Lower lobe of right lung (tissue), 2 donors: ENCODE measurements around the gene PUDP. TPM values are rescaled to one million over a fixed set of nuclear protein-coding genes. Genes with fewer than 3 reads are reported as not detected.

Experiments used
- ATAC-seq, 2 donors: fragments of 200-7000 bp; cut with Tn5 transposase; one replicate each; pipeline ENCODE4 v1.9.1; 2020 to 2022; ENCODE audit warnings: mild to moderate bottlenecking in 2 of 2, moderate library complexity in 2 of 2
- DNase-seq: peaks from one replicate; pipeline ENCODE4 v3.0.0-alpha.2; 2020
- H3K27ac ChIP-seq: fragments of 200-600 bp; one replicate; pipeline ENCODE4 v1.8.0; 2022
- H3K27me3 ChIP-seq: fragments of 200-600 bp; one replicate; pipeline ENCODE4 v1.8.0; 2022; ENCODE audit warnings: low read depth
- H3K36me3 ChIP-seq: fragments of 200-600 bp; one replicate; pipeline ENCODE4 v1.8.0; 2022; ENCODE audit warnings: mild to moderate bottlenecking
- H3K4me1 ChIP-seq: fragments of 200-600 bp; one replicate; pipeline ENCODE4 v1.8.0; 2022
- H3K4me3 ChIP-seq: fragments of 200-600 bp; one replicate; pipeline ENCODE4 v1.8.0; 2022; ENCODE audit warnings: mild to moderate bottlenecking
- H3K9me3 ChIP-seq: fragments of 200-600 bp; one replicate; pipeline ENCODE4 v1.8.0; 2022
- intact Hi-C: fragments of 100-400 bp; cut with DNase I; formaldehyde crosslinking; loops from one replicate; pipeline ENCODE4 v1.11.0; 2022
- total RNA-seq: library from RNA; stranded (reverse); fragmentation: NEBNext Ultra II Directional; extraction: Animal tissue kit (Norgen Biotek cat#: 25700); gene quantifications from one replicate; pipeline ENCODE4 v1.2.1, GENCODE V29; 2021
- TF ChIP-seq, protein P1 (sequence below): fragments of 200-600 bp; IDR thresholded peaks from one replicate; pipeline ENCODE4 v1.8.0; 2022; ENCODE audit warnings: antibody characterized with exemption, mild to moderate bottlenecking
- donor health status: DM: no; HTN: yes; CAD: no; lungs with severe emphysema.

The PUDP gene
- total RNA-seq, 1 donor from 2014 or later: 19.8 TPM

DNA sequence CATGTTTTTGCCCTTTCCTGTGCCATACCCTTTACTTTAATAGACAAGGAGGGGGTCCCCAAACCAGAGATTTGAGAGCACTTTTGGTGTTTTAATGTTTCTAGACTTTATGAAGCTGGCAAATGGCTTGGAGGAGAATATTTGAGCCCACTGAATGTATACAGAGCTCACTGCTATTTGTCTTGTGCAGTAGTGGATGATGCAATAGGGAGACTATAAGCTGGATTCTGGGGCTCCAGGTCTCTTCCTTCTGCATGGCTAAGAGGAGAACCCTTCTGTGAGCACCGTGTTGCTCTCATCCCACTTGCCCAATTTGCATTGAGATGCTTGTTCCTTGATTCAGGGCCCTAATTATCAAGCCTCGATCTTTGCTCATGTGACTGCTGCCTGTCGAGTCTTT is 8.9 kb upstream of the PUDP start:
- no peaks in the 10 kb centered on the region for H3K9me3 ChIP-seq
- no peak overlapping the region for H3K4me3 ChIP-seq
- H3K4me1 ChIP-seq: no peaks in the 10 kb centered on the region
- ATAC-seq (no peak), DNase-seq (no peak)
- TF ChIP-seq, protein P1, sequence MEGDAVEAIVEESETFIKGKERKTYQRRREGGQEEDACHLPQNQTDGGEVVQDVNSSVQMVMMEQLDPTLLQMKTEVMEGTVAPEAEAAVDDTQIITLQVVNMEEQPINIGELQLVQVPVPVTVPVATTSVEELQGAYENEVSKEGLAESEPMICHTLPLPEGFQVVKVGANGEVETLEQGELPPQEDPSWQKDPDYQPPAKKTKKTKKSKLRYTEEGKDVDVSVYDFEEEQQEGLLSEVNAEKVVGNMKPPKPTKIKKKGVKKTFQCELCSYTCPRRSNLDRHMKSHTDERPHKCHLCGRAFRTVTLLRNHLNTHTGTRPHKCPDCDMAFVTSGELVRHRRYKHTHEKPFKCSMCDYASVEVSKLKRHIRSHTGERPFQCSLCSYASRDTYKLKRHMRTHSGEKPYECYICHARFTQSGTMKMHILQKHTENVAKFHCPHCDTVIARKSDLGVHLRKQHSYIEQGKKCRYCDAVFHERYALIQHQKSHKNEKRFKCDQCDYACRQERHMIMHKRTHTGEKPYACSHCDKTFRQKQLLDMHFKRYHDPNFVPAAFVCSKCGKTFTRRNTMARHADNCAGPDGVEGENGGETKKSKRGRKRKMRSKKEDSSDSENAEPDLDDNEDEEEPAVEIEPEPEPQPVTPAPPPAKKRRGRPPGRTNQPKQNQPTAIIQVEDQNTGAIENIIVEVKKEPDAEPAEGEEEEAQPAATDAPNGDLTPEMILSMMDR: no peak
- H3K36me3 ChIP-seq: no peaks in the 10 kb centered on the region
- no peaks in the 10 kb centered on the region for H3K27me3 ChIP-seq
- no peak overlapping the region for H3K27ac ChIP-seq
- intact Hi-C loops: no loop called here

GRCh38 chrX:7155163-7155562 is 7.2 kb upstream of the PUDP start:
- Histone ChIP-seq H3K27me3 (no peaks in the 10 kb centered on the region), H3K36me3 (no peaks in the 10 kb centered on the region), H3K27ac (no peak overlapping the region), H3K4me1 (no peaks in the 10 kb centered on the region), H3K9me3 (no peaks in the 10 kb centered on the region), H3K4me3 (no peak overlapping the region)
- ATAC-seq (no peak), DNase-seq (no peak)
- TF ChIP-seq, protein P1: no peak
- intact Hi-C loops: no loop called here

DNA sequence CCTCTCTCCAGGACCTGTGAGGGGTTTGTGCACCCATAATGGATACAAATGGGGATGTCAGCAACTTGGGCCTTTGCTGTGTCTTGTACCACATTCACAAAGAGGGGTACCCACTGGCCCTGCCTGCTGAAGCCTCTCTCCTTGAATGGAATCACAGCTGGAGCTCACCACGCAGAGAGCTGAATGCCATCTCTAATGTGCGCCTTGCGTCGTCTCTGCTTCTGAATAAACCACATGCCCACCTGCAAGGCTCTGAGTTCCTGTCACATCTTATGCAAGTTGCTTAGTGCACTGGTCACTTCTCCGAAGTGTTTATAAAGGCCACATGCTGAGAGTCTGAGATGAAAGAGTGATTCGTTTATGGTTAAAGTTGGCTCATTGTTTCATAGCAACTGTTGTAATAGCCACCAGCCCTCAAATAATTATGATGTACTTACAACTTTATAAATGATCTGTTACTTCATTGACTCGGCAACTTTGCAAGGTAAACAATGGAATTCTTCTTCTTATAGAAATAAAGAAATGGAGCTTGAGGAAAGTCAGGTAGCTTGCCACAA is 6.2 kb upstream of the PUDP start:
- TF ChIP-seq, protein P1: no peak
- Histone ChIP-seq H3K27ac (no peak overlapping the region), H3K4me1 (no peaks in the 10 kb centered on the region), H3K9me3 (no peaks in the 10 kb centered on the region), H3K4me3 (no peak overlapping the region), H3K36me3 (no peaks in the 10 kb centered on the region), H3K27me3 (no peaks in the 10 kb centered on the region)
- ATAC-seq: no peak
- no peak for DNase-seq
- intact Hi-C loops: no loop called here

- TF ChIP-seq, protein P1: no peak
- no peaks in the 10 kb centered on the region for H3K4me1 ChIP-seq
- no peaks in the 10 kb centered on the region for H3K9me3 ChIP-seq
- ATAC-seq (no peak), DNase-seq (no peak)
- intact Hi-C loops: no loop called here
- H3K36me3 ChIP-seq: no peaks in the 10 kb centered on the region
- no peak overlapping the region for H3K27ac ChIP-seq
- no peaks in the 10 kb centered on the region for H3K27me3 ChIP-seq
- no peak overlapping the region for H3K4me3 ChIP-seq
Observed at GRCh38 chrX:7153231-7153630, 5.3 kb upstream of the PUDP start.

GRCh38 chrX:7149411-7149810 is 1.5 kb upstream of the PUDP start:
- Histone ChIP-seq H3K36me3 (no peaks in the 10 kb centered on the region), H3K4me1 (peaks cover 11% of the 10 kb centered on the region), H3K27ac (no peak overlapping the region), H3K27me3 (no peaks in the 10 kb centered on the region), H3K9me3 (no peaks in the 10 kb centered on the region), H3K4me3 (no peak overlapping the region)
- ATAC-seq: no peak
- intact Hi-C loops: no loop called here
- TF ChIP-seq, protein P1: no peak
- DNase-seq: no peak
